PC-3 (cell line): ENCODE data around the gene PRAC1. TPM values are rescaled to one million over a fixed set of nuclear protein-coding genes. Genes with fewer than 3 reads are reported as not detected.
A peak's percentile ranks its signal among the peaks of the same experiment; 100 is the strongest.
"Not testable (repeated sequence)": the region's sequence is repeated elsewhere in the genome, so short reads cannot be mapped to it uniquely, and the experiment has no call there.

Source experiments
- ATAC-seq: fragments of 200-7000 bp; cut with Tn5 transposase; 2 replicates; pipeline ENCODE4 v1.9.1; 2020; ENCODE audit warnings: mild to moderate bottlenecking, moderate library complexity
- BruUV-seq: library from RNA; stranded (reverse); fragments of 400-500 nt; replicated peaks from 2 replicates; lab custom pipeline; 2021; lab: Mats Ljungman, UMichigan
- CTCF ChIA-PET: fragments of 300-600 bp; sonication (Branson Sonifier 250); formaldehyde crosslinking; loops from one replicate; lab custom pipeline; 2022; ENCODE audit warnings: antibody characterized with exemption; lab: Charles Lee
- POLR2A ChIA-PET: fragments of 300-600 bp; sonication (Branson Sonifier 250); formaldehyde crosslinking; loops from one replicate; lab custom pipeline; 2022; ENCODE audit warnings: antibody characterized with exemption; ENCODE audit not compliant: unreplicated experiment; lab: Charles Lee
- DNase-seq: peaks from one replicate; pipeline ENCODE4 v3.0.0-alpha.2; 2015
- H2AFZ ChIP-seq: fragments of 300-600 bp; sonication (generic); 2 replicates; pipeline ENCODE4 v1.6.0; 2016; ENCODE audit warnings: antibody characterized with exemption, low read length
- H3F3A ChIP-seq: fragments of 300-600 bp; sonication (generic); one replicate; pipeline ENCODE4 v1.6.0; 2017; ENCODE audit warnings: antibody characterized with exemption, low read length, control low read depth, mild to moderate bottlenecking; ENCODE audit not compliant: unreplicated experiment
- H3K27ac ChIP-seq: fragments of 300-600 bp; sonication (generic); 2 replicates; pipeline ENCODE4 v1.5.1; 2016; ENCODE audit warnings: mild to moderate bottlenecking, low read length
- H3K27me3 ChIP-seq: fragments of 300-600 bp; sonication (generic); 2 replicates; pipeline ENCODE4 v1.6.1; 2016; ENCODE audit warnings: low read length, mixed read lengths
- H3K36me3 ChIP-seq: fragments of 300-600 bp; sonication (generic); 2 replicates; pipeline ENCODE4 v1.6.1; 2016; ENCODE audit warnings: low read depth, mixed run types, low read length, mixed read lengths
- H3K4me1 ChIP-seq: fragments of 300-600 bp; sonication (generic); 2 replicates; pipeline ENCODE4 v1.5.1; 2016; ENCODE audit warnings: low read length; ENCODE audit not compliant: insufficient read depth
- H3K4me2 ChIP-seq: fragments of 300-600 bp; sonication (generic); 2 replicates; pipeline ENCODE4 v1.6.0; 2016; ENCODE audit warnings: low read length
- H3K4me3 ChIP-seq: fragments of 300-600 bp; sonication (generic); 2 replicates; pipeline ENCODE4 v1.5.1; 2016; ENCODE audit warnings: mild to moderate bottlenecking, low read length, mixed read lengths
- H3K79me2 ChIP-seq: fragments of 300-600 bp; sonication (generic); 2 replicates; pipeline ENCODE4 v1.6.1; 2017; ENCODE audit warnings: low read length, mixed read lengths
- H3K9ac ChIP-seq: fragments of 300-600 bp; sonication (generic); 2 replicates; pipeline ENCODE4 v1.6.0; 2016; ENCODE audit warnings: mild to moderate bottlenecking, low read length
- H3K9me2 ChIP-seq: fragments of 300-600 bp; sonication (generic); replicated peaks from 2 replicates; pipeline ENCODE4 v1.6.1; 2016; ENCODE audit warnings: mixed run types, low read length, mixed read lengths
- H3K9me3 ChIP-seq: fragments of 300-600 bp; sonication (generic); 2 replicates; pipeline ENCODE4 v1.6.1; 2016; ENCODE audit warnings: low read length, mixed read lengths
- H4K20me1 ChIP-seq: fragments of 300-600 bp; sonication (generic); 2 replicates; pipeline ENCODE4 v1.6.1; 2016; ENCODE audit warnings: low read length, mixed read lengths
- CTCF ChIP-seq: fragments of 300-600 bp; sonication (generic); conservative IDR thresholded peaks from 2 replicates; pipeline ENCODE4 v1.5.1; 2017; ENCODE audit warnings: antibody characterized with exemption, low read depth, mild to moderate bottlenecking, low read length
- EZH2 ChIP-seq: fragments of 300-600 bp; sonication (generic); IDR thresholded peaks from one replicate; pipeline ENCODE4 v1.6.1; 2017; ENCODE audit warnings: antibody characterized with exemption, mild to moderate bottlenecking, low read length; ENCODE audit not compliant: unreplicated experiment
- EZH2phosphoT487 ChIP-seq: fragments of 300-600 bp; sonication (generic); IDR thresholded peaks from 2 replicates; pipeline ENCODE4 v1.6.1; 2018; ENCODE audit warnings: mild to moderate bottlenecking, antibody characterized with exemption, low read length, borderline replicate concordance
- intact Hi-C: fragments of 100-400 bp; cut with micrococcal nuclease; formaldehyde crosslinking; loops from 2 replicates; pipeline ENCODE4 v1.9.0; 2023
- total RNA-seq: library from RNA; depleted of rRNA; stranded (reverse); fragments of >200 nt; gene quantifications from 2 replicates; pipeline ENCODE4 v1.2.3, GENCODE V29; 2014

The PRAC1 gene
- total RNA-seq, 1 experiment from 2014 or later = 44.4 TPM

- TF ChIP-seq EZH2phosphoT487 = no peak
- TF ChIP-seq EZH2 = no peak
- TF ChIP-seq CTCF = no peak
- H3K9ac ChIP-seq = peak overlapping the region; percentile 90
- H3K4me1 ChIP-seq = peaks cover 31% of the 10 kb centered on the region
- H3K27ac ChIP-seq = peak overlapping the region; percentile 87
- ChIA-PET CTCF (interaction anchor here (0.5 to 1.7 kb wide), 4 partner anchors 30 to 1217 kb away, joined by 3 to 11 read pairs (median 6); no protein-coding TSS in a partner anchor), POLR2A (interaction anchor here (0.6 to 1.4 kb wide), 9 partner anchors 19 to 1921 kb away, joined by 3 to 22 read pairs (median 5); no protein-coding TSS in a partner anchor)
- DNase-seq = peak; percentile 44
- H3K36me3 ChIP-seq = no peaks in the 10 kb centered on the region
- H2AFZ ChIP-seq = peak overlapping the region; percentile 74
- peak overlapping the region; percentile 85 for H3K4me2 ChIP-seq
- H3K4me3 ChIP-seq = peak overlapping the region; percentile 90
- no peaks in the 10 kb centered on the region for H4K20me1 ChIP-seq
- no peaks in the 10 kb centered on the region for H3K9me3 ChIP-seq
- no peaks in the 10 kb centered on the region for H3F3A ChIP-seq
- no peak for ATAC-seq
- BruUV-seq = no TSS peak
- no peaks in the 10 kb centered on the region for H3K9me2 ChIP-seq
- H3K27me3 ChIP-seq = no peaks in the 10 kb centered on the region
- intact Hi-C loops = no loop called here
- peaks cover 68% of the 10 kb centered on the region for H3K79me2 ChIP-seq
Observed at GRCh38 chr17:48717367-48718226, 4.7 kb downstream of the PRAC1 start.

- POLR2A ChIA-PET = interaction anchor here (0.6 to 1.4 kb wide), 3 partner anchors 40 to 78 kb away, joined by 3 to 7 read pairs (median 4); no protein-coding TSS in a partner anchor
- CTCF ChIA-PET = interaction anchor here (0.8 kb wide), 1 partner anchor 38 kb away, joined by 5 read pairs; no protein-coding TSS in a partner anchor
- H3K4me2 ChIP-seq = peak overlapping the region; percentile 45
- H3K4me3 ChIP-seq, H3K9me3 ChIP-seq, H3K27me3 ChIP-seq, ATAC-seq, H3K9me2 ChIP-seq, BruUV-seq, H3K36me3 ChIP-seq, H4K20me1 ChIP-seq, intact Hi-C loops, H3F3A ChIP-seq, DNase-seq: not testable (repeated sequence)
- H3K4me1 ChIP-seq = peaks cover 31% of the 10 kb centered on the region
- peak overlapping the region; percentile 17; the same call in 1 of the 2 replicates for H3K27ac ChIP-seq
- H2AFZ ChIP-seq = 0 out of 2 replicates have a peak overlapping the region, but pooled peaks have one; percentile 21
- H3K79me2 ChIP-seq = peaks cover 58% of the 10 kb centered on the region
- H3K9ac ChIP-seq = peak overlapping the region; percentile 90; the same call in 1 of the 2 replicates
Observed at GRCh38 chr17:48716549-48716948, 5.8 kb downstream of the PRAC1 start.

GRCh38 chr17:48715496-48716399 lies 6.6 kb downstream of the PRAC1 start:
- ATAC-seq (peak; percentile 4), DNase-seq (peak; percentile 53)
- Histone ChIP-seq H3K27ac (peak overlapping the region; percentile 17), H3K9ac (no peak overlapping the region), H3K36me3 (no peaks in the 10 kb centered on the region), H3K4me2 (peak overlapping the region; percentile 45), H2AFZ (peak overlapping the region; percentile 21; the same call in 1 of the 2 replicates), H3K9me2 (no peaks in the 10 kb centered on the region), H3K9me3 (no peaks in the 10 kb centered on the region), H3K27me3 (no peaks in the 10 kb centered on the region), H3F3A (no peaks in the 10 kb centered on the region), H3K79me2 (peaks cover 50% of the 10 kb centered on the region), H3K4me1 (peaks cover 27% of the 10 kb centered on the region), H3K4me3 (peak overlapping the region; percentile 7; the same call in 1 of the 2 replicates), H4K20me1 (no peaks in the 10 kb centered on the region)
- no peak for TF ChIP-seq EZH2
- TF ChIP-seq EZH2phosphoT487 = no peak
- TF ChIP-seq CTCF = no peak
- ChIA-PET CTCF (interaction anchor here (0.6 kb wide), 1 partner anchor 164 kb away, joined by 4 read pairs; no protein-coding TSS in a partner anchor), POLR2A (interaction anchor here (0.6 kb wide), 1 partner anchor 44 kb away, joined by 3 read pairs; no protein-coding TSS in a partner anchor)
- intact Hi-C loops = no loop called here
- no TSS peak for BruUV-seq
